ENCODE measurements around the gene CNR1. TPM values are rescaled to one million over a fixed set of nuclear protein-coding genes. Genes with fewer than 3 reads are reported as not detected.

Gene CNR1
- total and polyA plus RNA-seq, 4 experiments from 2014 or later = not detected

DNA sequence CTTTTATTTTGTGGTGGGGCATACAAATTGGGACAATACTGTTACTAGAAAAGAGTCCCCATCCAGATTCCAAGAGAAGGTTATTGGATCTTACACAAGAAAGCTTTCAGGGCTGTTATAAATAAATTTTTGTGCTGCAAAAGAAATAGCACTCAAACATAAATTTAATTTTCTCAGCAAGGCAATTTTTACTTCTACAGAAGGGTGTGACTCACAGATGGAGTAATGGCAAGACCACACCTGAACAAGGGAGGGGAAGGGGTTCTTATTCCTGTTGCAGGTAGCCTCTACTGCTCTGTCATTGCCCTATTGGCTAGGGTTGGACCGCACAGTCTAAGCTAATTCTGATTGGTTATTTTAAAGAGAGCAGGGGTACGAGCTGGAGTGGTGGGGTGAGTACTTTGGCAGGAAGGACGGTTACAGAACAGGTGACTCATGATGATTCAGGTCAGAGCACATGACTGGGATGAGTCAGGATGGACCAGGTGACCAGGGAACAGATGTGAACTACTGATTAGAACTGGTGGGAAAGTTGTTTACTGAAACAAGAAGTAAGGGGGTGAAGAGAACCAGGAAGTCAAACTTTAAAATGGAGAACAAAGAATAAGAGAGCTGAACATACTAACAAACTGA is 41.1 kb downstream of the CNR1 start:
- Histone ChIP-seq H3K4me1 (ENCODE audit: insufficient read depth, low read length) (no peaks in the 10 kb centered on the region), H3K27ac (ENCODE audit: low read depth, low read length) (no peak overlapping the region), H3K4me3 (ENCODE audit: low read length in 2 of 2) (no peak overlapping the region), H3K36me3 (ENCODE audit: insufficient read depth, low read length) (no peaks in the 10 kb centered on the region), H3K27me3 (ENCODE audit: insufficient read depth, low read length) (no peaks in the 10 kb centered on the region), H3K9me3 (ENCODE audit: control insufficient read depth in 1 of 2, low read length in 2 of 2) (peaks cover 0 to 4% of the 10 kb centered on the region in 2 donors)
- H3K9me3 Mint-ChIP-seq = peaks cover 0 to 32% (median 18%) of the 10 kb centered on the region in 8 donors
- CTCF ChIA-PET (ENCODE audit: partially characterized antibody) = interaction anchor here (1.3 kb wide), 1 partner anchor 20 kb away, joined by 3 read pairs; no protein-coding TSS in a partner anchor
- H3K4me3 Mint-ChIP-seq = no peak overlapping the region
- intact Hi-C loops (cut with micrococcal nuclease) = no loop called here
- peaks cover 3 to 5% of the 10 kb centered on the region in 2 donors for H3K27me3 Mint-ChIP-seq
- no peaks in the 10 kb centered on the region for H3K36me3 Mint-ChIP-seq
- H3K4me1 Mint-ChIP-seq = no peaks in the 10 kb centered on the region
- no peak for DNase-seq
- POLR2A ChIA-PET (ENCODE audit: partially characterized antibody) = no interaction called here
- H3K27ac Mint-ChIP-seq = no peak overlapping the region

DNA sequence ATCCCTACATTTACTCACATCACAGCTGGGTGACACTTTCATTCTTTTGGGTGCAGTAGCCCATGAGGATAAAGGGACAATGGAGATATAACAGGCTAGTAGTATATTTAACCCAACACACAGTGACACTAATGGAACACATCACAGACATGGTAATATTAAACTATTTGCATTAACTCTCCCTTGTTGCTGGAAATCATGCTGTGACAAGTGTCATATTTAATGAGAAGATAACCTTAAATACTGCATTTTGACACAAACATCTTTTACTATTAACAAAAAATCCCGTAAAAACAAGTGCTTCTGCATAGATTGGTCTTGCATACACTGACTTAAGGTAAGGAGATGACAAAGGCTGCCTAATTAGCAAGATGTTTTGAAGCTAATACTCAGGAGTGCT is 45.5 kb downstream of the CNR1 start:
- Histone ChIP-seq H3K4me1 (ENCODE audit: insufficient read depth, low read length) (no peaks in the 10 kb centered on the region), H3K36me3 (ENCODE audit: insufficient read depth, low read length) (no peaks in the 10 kb centered on the region), H3K9me3 (ENCODE audit: control insufficient read depth in 1 of 2, low read length in 2 of 2) (peaks cover 0 to 4% of the 10 kb centered on the region in 2 donors), H3K27me3 (ENCODE audit: insufficient read depth, low read length) (no peaks in the 10 kb centered on the region), H3K4me3 (ENCODE audit: low read length in 2 of 2) (no peak overlapping the region), H3K27ac (ENCODE audit: low read depth, low read length) (no peak overlapping the region)
- H3K27ac Mint-ChIP-seq = no peak overlapping the region
- H3K36me3 Mint-ChIP-seq = no peaks in the 10 kb centered on the region
- CTCF ChIA-PET (ENCODE audit: partially characterized antibody) = no interaction called here
- H3K4me1 Mint-ChIP-seq = no peaks in the 10 kb centered on the region
- peaks cover 0 to 29% (median 15%) of the 10 kb centered on the region in 8 donors for H3K9me3 Mint-ChIP-seq
- POLR2A ChIA-PET (ENCODE audit: partially characterized antibody) = no interaction called here
- H3K27me3 Mint-ChIP-seq = peaks cover 4 to 5% of the 10 kb centered on the region in 2 donors
- intact Hi-C loops (cut with micrococcal nuclease) = no loop called here
- DNase-seq = no peak
- no peak overlapping the region for H3K4me3 Mint-ChIP-seq

DNA sequence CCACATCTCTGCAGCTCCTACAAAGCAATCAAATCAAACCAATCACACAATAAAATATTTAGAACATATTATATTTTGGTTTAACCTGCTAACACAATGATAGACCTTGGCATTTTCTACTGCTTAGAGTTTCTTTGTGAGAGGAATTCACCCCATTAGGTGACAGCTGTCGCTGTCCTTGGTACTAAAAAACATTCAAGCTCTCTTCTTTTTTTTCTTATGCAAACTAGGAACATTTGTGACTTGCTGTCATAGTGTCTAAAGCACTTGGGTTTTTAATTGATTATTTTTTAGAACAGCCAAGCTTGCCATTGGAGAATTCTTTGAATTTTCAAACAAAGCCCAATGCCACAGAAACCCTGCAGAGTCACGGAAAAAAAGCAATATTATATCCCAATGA is 46.4 kb downstream of the CNR1 start:
- no peak for DNase-seq
- no peaks in the 10 kb centered on the region for H3K4me1 Mint-ChIP-seq
- H3K9me3 Mint-ChIP-seq = peaks cover 0 to 20% (median 7%) of the 10 kb centered on the region in 8 donors
- Histone ChIP-seq H3K4me3 (ENCODE audit: low read length in 2 of 2) (no peak overlapping the region), H3K36me3 (ENCODE audit: insufficient read depth, low read length) (no peaks in the 10 kb centered on the region), H3K27me3 (ENCODE audit: insufficient read depth, low read length) (no peaks in the 10 kb centered on the region), H3K4me1 (ENCODE audit: insufficient read depth, low read length) (no peaks in the 10 kb centered on the region), H3K27ac (ENCODE audit: low read depth, low read length) (no peak overlapping the region), H3K9me3 (ENCODE audit: control insufficient read depth in 1 of 2, low read length in 2 of 2) (peaks cover 0 to 2% of the 10 kb centered on the region in 2 donors)
- intact Hi-C loops (cut with micrococcal nuclease) = no loop called here
- H3K4me3 Mint-ChIP-seq = no peak overlapping the region
- no peaks in the 10 kb centered on the region for H3K36me3 Mint-ChIP-seq
- ChIA-PET POLR2A (ENCODE audit: partially characterized antibody) (no interaction called here), CTCF (ENCODE audit: partially characterized antibody) (no interaction called here)
- no peak overlapping the region for H3K27ac Mint-ChIP-seq
- peaks cover 4 to 6% of the 10 kb centered on the region in 2 donors for H3K27me3 Mint-ChIP-seq

DNA sequence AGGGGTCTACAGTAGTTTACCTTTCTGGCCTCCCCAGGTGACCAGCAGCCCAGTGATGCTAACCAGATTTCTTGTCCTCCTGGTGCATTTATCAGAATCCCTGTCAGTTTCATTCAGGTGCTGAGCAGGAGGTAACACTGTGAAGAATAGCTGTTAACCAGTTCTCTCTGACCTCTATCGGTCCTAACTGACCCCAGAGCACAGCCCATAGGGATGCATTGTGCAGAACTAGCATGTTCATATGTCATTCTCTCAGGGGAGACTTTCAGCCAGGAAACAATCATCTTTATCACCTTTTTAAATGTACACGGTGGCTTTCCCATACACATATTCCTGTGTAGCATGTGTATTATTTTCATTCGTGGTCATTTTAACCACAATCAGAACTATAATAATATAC is 49.9 kb downstream of the CNR1 start:
- Histone ChIP-seq H3K36me3 (ENCODE audit: insufficient read depth, low read length) (no peaks in the 10 kb centered on the region), H3K27ac (ENCODE audit: low read depth, low read length) (no peak overlapping the region), H3K9me3 (ENCODE audit: control insufficient read depth in 1 of 2, low read length in 2 of 2) (no peaks in the 10 kb centered on the region), H3K4me3 (ENCODE audit: low read length in 2 of 2) (no peak overlapping the region), H3K4me1 (ENCODE audit: insufficient read depth, low read length) (no peaks in the 10 kb centered on the region), H3K27me3 (ENCODE audit: insufficient read depth, low read length) (no peaks in the 10 kb centered on the region)
- H3K36me3 Mint-ChIP-seq = no peaks in the 10 kb centered on the region
- no peak overlapping the region for H3K27ac Mint-ChIP-seq
- peaks cover 0 to 5% (median 0%) of the 10 kb centered on the region in 8 donors for H3K9me3 Mint-ChIP-seq
- ChIA-PET POLR2A (ENCODE audit: partially characterized antibody) (no interaction called here), CTCF (ENCODE audit: partially characterized antibody) (no interaction called here)
- intact Hi-C loops (cut with micrococcal nuclease) = no loop called here
- H3K4me3 Mint-ChIP-seq = no peak overlapping the region
- peaks cover 16 to 18% of the 10 kb centered on the region in 2 donors for H3K27me3 Mint-ChIP-seq
- DNase-seq = no peak
- H3K4me1 Mint-ChIP-seq = no peaks in the 10 kb centered on the region

DNA sequence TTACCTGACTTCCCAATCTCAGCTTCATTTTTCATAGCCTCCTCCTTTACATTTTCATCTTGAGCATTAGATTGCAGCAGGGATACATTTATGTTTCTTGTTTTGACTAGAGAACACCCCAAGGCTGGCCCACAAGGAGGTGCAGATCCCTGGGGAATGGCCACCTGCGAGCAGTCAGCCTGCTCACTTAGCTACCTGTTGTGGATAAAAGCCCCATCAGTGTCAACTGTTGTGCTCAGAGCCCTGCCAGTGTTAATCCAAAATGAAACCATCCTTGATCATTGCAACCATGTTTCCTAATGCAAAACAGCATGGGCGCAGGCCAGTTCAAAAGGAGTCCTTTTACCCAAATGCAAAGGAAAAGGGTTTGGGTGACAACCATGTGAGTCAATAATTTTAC is 50.8 kb downstream of the CNR1 start:
- Histone ChIP-seq H3K27me3 (ENCODE audit: insufficient read depth, low read length) (no peaks in the 10 kb centered on the region), H3K36me3 (ENCODE audit: insufficient read depth, low read length) (no peaks in the 10 kb centered on the region), H3K27ac (ENCODE audit: low read depth, low read length) (no peak overlapping the region), H3K4me1 (ENCODE audit: insufficient read depth, low read length) (no peaks in the 10 kb centered on the region), H3K4me3 (ENCODE audit: low read length in 2 of 2) (no peak overlapping the region), H3K9me3 (ENCODE audit: control insufficient read depth in 1 of 2, low read length in 2 of 2) (no peaks in the 10 kb centered on the region)
- no peaks in the 10 kb centered on the region for H3K4me1 Mint-ChIP-seq
- peaks cover 0 to 5% (median 0%) of the 10 kb centered on the region in 8 donors for H3K9me3 Mint-ChIP-seq
- H3K27me3 Mint-ChIP-seq = peaks cover 16 to 23% of the 10 kb centered on the region in 2 donors
- intact Hi-C loops (cut with micrococcal nuclease) = no loop called here
- no peak overlapping the region for H3K4me3 Mint-ChIP-seq
- no peak overlapping the region for H3K27ac Mint-ChIP-seq
- no peak for DNase-seq
- ChIA-PET POLR2A (ENCODE audit: partially characterized antibody) (no interaction called here), CTCF (ENCODE audit: partially characterized antibody) (no interaction called here)
- H3K36me3 Mint-ChIP-seq = no peaks in the 10 kb centered on the region

DNA sequence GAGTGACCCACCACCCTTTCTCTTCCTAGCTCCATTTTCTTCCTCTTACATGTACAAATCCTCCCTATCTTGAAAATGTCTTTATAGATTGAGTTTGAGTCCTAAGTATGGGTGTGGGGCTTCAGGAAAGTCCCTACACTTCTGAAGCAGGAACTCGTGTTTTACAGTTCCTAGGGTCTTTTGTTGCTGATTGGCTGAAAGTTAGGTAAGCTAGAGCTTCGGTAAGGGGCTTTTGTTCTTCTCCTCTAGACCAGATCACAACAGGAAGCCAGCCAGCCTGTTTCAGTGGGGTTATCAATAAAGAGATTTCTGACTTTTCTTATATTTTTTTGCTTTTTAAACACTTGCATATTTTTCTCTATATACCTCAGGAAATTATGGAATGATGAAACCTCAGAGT is 51.3 kb downstream of the CNR1 start:
- POLR2A ChIA-PET (ENCODE audit: partially characterized antibody) = no interaction called here
- Histone ChIP-seq H3K27me3 (ENCODE audit: insufficient read depth, low read length) (no peaks in the 10 kb centered on the region), H3K9me3 (ENCODE audit: control insufficient read depth in 1 of 2, low read length in 2 of 2) (no peaks in the 10 kb centered on the region), H3K27ac (ENCODE audit: low read depth, low read length) (no peak overlapping the region), H3K36me3 (ENCODE audit: insufficient read depth, low read length) (no peaks in the 10 kb centered on the region), H3K4me1 (ENCODE audit: insufficient read depth, low read length) (no peaks in the 10 kb centered on the region), H3K4me3 (ENCODE audit: low read length in 2 of 2) (no peak overlapping the region)
- Mint-ChIP-seq H3K4me1 (no peaks in the 10 kb centered on the region), H3K27me3 (peaks cover 16 to 22% of the 10 kb centered on the region in 2 donors), H3K27ac (no peak overlapping the region), H3K9me3 (peaks cover 0 to 3% (median 0%) of the 10 kb centered on the region in 8 donors), H3K36me3 (no peaks in the 10 kb centered on the region), H3K4me3 (no peak overlapping the region)
- CTCF ChIA-PET (ENCODE audit: partially characterized antibody) = no interaction called here
- DNase-seq = no peak
- intact Hi-C loops (cut with micrococcal nuclease) = no loop called here

DNA sequence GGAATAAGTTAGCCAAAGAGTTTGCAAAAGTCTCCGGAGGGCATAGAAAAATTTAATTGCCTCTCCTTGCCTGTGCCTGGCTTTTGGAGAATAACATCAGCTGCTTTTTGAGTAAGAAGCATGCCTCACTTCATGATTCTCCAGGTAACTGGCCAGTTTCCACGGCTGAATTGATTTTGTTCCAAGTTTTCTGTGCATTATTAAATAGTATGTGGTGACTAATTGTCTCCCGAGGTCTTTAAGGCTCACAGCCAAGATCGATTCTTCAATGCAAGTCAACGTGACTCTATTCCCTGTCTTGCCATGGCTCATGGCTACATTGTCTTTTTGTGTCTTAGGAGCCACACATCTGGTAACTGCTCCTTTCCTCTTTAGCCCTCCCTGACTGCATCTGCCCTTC is 54.2 kb downstream of the CNR1 start:
- Mint-ChIP-seq H3K27ac (no peak overlapping the region), H3K4me1 (no peaks in the 10 kb centered on the region), H3K9me3 (peaks cover 0 to 2% (median 0%) of the 10 kb centered on the region in 8 donors), H3K36me3 (no peaks in the 10 kb centered on the region), H3K4me3 (no peak overlapping the region), H3K27me3 (peaks cover 14 to 22% of the 10 kb centered on the region in 2 donors)
- H3K27ac ChIP-seq (ENCODE audit: low read depth, low read length) = no peak overlapping the region
- ChIA-PET POLR2A (ENCODE audit: partially characterized antibody) (no interaction called here), CTCF (ENCODE audit: partially characterized antibody) (no interaction called here)
- H3K9me3 ChIP-seq (ENCODE audit: control insufficient read depth in 1 of 2, low read length in 2 of 2) = no peaks in the 10 kb centered on the region
- no peaks in the 10 kb centered on the region for H3K4me1 ChIP-seq (ENCODE audit: insufficient read depth, low read length)
- DNase-seq = no peak
- no peak overlapping the region for H3K4me3 ChIP-seq (ENCODE audit: low read length in 2 of 2)
- intact Hi-C loops (cut with micrococcal nuclease) = no loop called here
- H3K27me3 ChIP-seq (ENCODE audit: insufficient read depth, low read length) = no peaks in the 10 kb centered on the region
- H3K36me3 ChIP-seq (ENCODE audit: insufficient read depth, low read length) = no peaks in the 10 kb centered on the region

DNA sequence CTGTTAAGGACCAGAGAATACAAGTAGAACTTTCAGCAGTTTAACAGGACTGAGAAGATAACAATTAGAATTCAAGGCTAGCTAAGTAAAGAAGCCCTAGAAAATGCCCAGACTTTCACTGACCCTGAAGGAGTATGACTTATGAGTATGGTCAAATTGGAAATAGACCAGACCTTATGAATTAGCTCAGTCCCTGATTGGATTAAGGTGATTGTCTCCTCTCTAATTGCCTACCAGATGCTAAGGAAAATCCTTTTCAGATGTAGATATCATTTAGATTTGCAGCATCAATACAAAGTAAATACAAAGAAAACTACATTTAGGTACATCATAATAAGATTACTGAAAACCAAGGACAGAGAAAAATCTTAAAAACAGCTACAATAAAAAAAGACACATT is 58.9 kb downstream of the CNR1 start:
- H3K4me3 Mint-ChIP-seq = no peak overlapping the region
- H3K9me3 ChIP-seq (ENCODE audit: control insufficient read depth in 1 of 2, low read length in 2 of 2) = no peaks in the 10 kb centered on the region
- H3K27me3 Mint-ChIP-seq = peaks cover 7 to 10% of the 10 kb centered on the region in 2 donors
- no peak overlapping the region for H3K27ac ChIP-seq (ENCODE audit: low read depth, low read length)
- DNase-seq = no peak
- H3K27me3 ChIP-seq (ENCODE audit: insufficient read depth, low read length) = no peaks in the 10 kb centered on the region
- no peaks in the 10 kb centered on the region for H3K36me3 ChIP-seq (ENCODE audit: insufficient read depth, low read length)
- H3K36me3 Mint-ChIP-seq = no peaks in the 10 kb centered on the region
- H3K9me3 Mint-ChIP-seq = no peaks in the 10 kb centered on the region
- intact Hi-C loops (cut with micrococcal nuclease) = no loop called here
- no peak overlapping the region for H3K27ac Mint-ChIP-seq
- H3K4me3 ChIP-seq (ENCODE audit: low read length in 2 of 2) = no peak overlapping the region
- ChIA-PET CTCF (ENCODE audit: partially characterized antibody) (no interaction called here), POLR2A (ENCODE audit: partially characterized antibody) (no interaction called here)
- no peaks in the 10 kb centered on the region for H3K4me1 Mint-ChIP-seq
- H3K4me1 ChIP-seq (ENCODE audit: insufficient read depth, low read length) = no peaks in the 10 kb centered on the region
